Measurements from ENCODE around the gene GALM.

Gene GALM

DNA sequence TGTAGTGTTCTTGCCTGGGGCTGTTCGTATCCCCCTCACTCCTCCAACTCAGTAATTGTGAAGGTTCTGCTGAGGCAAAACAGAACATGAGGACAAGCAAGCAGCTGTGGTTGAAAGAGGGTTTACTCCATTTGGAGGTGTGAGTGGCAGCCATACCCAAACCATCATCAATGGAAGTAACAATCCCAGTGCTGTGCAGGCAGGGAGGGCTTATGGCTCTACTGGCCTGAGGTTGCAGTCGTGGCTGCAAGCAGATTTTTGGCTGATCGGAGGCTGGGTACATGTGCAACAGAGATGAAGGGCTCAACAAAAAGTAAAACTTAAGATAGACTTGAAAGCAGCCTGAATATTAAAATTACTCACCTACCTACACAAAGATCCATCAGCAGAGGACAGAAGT lies 72.0 kb downstream of the GALM start:
- no peak for DNase-seq (ENCODE audit: low spot score)
- TF ChIP-seq, protein P1, sequence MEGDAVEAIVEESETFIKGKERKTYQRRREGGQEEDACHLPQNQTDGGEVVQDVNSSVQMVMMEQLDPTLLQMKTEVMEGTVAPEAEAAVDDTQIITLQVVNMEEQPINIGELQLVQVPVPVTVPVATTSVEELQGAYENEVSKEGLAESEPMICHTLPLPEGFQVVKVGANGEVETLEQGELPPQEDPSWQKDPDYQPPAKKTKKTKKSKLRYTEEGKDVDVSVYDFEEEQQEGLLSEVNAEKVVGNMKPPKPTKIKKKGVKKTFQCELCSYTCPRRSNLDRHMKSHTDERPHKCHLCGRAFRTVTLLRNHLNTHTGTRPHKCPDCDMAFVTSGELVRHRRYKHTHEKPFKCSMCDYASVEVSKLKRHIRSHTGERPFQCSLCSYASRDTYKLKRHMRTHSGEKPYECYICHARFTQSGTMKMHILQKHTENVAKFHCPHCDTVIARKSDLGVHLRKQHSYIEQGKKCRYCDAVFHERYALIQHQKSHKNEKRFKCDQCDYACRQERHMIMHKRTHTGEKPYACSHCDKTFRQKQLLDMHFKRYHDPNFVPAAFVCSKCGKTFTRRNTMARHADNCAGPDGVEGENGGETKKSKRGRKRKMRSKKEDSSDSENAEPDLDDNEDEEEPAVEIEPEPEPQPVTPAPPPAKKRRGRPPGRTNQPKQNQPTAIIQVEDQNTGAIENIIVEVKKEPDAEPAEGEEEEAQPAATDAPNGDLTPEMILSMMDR (IDR thresholded peaks at IDR 0.05; ENCODE audit: extremely low read depth, missing control alignments) = no peak

DNA sequence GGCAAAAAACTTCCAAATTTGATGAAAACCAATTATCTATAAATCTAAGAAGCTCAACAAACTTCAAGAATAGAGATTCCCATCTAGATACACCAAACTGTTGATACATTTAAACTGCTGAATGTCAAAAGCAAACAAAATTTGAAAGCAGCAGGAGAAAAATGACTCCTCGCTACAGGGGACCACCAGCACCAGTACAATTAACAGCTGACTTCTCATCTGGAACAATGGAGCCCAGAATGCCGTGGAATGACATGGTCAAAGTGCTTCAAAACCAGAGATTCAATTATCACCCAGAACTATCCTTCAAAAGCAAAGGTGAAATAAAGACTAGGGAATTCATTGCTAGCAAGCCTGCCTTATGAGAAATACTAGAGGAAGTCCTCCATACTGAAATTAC lies 73.6 kb downstream of the GALM start:
- TF ChIP-seq, protein P1 (IDR thresholded peaks at IDR 0.05; ENCODE audit: extremely low read depth, missing control alignments) = no peak
- no peak for DNase-seq (ENCODE audit: low spot score)

- DNase-seq (ENCODE audit: low spot score) = no peak
- TF ChIP-seq, protein P1 (IDR thresholded peaks at IDR 0.05; ENCODE audit: extremely low read depth, missing control alignments) = no peak
Observed at GRCh38 chr2:38740851-38741731, 75.2 kb downstream of the GALM start.

- DNase-seq (ENCODE audit: low spot score) = no peak
- TF ChIP-seq, protein P1 (IDR thresholded peaks at IDR 0.05; ENCODE audit: extremely low read depth, missing control alignments) = no peak
Observed at GRCh38 chr2:38742797-38743559, 77.1 kb downstream of the GALM start.

GRCh38 chr2:38743672-38744398 lies 77.9 kb downstream of the GALM start:
- TF ChIP-seq, protein P1 (IDR thresholded peaks at IDR 0.05; ENCODE audit: extremely low read depth, missing control alignments) = no peak

DNA sequence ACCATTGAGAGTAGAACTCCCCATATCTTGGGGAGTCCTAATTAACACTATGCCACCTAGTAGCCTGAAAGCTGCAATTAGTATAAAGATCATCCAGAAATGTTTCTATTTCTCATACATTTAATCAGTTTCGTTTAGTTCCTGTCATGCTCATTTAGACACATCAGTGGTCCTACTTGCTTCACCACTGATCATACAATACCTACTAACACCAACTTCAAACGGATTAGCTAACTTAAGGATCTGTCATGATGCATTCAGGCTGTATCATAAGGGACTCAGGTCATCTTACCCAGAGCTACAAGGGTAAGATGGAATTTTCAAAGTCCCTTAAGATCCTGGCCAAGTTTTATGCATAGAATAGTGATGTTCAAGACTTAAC lies 78.5 kb downstream of the GALM start:
- no peak for DNase-seq (ENCODE audit: low spot score)
- TF ChIP-seq, protein P1 (IDR thresholded peaks at IDR 0.05; ENCODE audit: extremely low read depth, missing control alignments) = no peak

More at GRCh38 chr2:38743672-38744398, 77.9 kb downstream of the GALM start:
- no peak for DNase-seq (ENCODE audit: low spot score)
